ENCODE measurements around the gene COL4A5. TPM values are rescaled to one million over a fixed set of nuclear protein-coding genes. Genes with fewer than 3 reads are reported as not detected.

COL4A5 gene
- total and polyA plus RNA-seq, 2 experiments from 2014 or later, result 28.6 to 99.0 TPM

DNA sequence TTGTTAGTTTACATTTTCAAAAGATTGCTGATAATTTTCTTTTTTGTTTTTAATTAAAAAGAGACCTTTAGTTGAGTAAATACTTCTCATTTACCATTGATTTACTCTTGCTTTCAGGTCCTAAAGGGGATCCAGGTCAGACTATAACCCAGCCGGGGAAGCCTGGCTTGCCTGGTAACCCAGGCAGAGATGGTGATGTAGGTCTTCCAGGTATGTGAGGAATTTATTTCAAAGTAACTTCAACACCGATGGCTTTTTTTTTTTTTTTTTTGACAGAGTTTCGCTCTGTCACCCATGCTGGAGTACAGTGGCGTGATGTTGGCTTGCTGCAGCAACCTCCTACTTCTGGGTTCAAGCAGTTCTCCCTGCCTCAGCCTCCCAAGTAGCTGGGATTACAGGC lies 161.6 kb downstream of the COL4A5 start:
- no peaks in the 10 kb centered on the region for H4K20me1 ChIP-seq (ENCODE audit: insufficient read depth, poor library complexity, severe bottlenecking)
- TF ChIP-seq, protein P1, sequence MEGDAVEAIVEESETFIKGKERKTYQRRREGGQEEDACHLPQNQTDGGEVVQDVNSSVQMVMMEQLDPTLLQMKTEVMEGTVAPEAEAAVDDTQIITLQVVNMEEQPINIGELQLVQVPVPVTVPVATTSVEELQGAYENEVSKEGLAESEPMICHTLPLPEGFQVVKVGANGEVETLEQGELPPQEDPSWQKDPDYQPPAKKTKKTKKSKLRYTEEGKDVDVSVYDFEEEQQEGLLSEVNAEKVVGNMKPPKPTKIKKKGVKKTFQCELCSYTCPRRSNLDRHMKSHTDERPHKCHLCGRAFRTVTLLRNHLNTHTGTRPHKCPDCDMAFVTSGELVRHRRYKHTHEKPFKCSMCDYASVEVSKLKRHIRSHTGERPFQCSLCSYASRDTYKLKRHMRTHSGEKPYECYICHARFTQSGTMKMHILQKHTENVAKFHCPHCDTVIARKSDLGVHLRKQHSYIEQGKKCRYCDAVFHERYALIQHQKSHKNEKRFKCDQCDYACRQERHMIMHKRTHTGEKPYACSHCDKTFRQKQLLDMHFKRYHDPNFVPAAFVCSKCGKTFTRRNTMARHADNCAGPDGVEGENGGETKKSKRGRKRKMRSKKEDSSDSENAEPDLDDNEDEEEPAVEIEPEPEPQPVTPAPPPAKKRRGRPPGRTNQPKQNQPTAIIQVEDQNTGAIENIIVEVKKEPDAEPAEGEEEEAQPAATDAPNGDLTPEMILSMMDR (IDR thresholded peaks at IDR 0.05; ENCODE audit: poor library complexity), result no peak
- TF ChIP-seq EZH2 (IDR thresholded peaks at IDR 0.05; ENCODE audit: borderline replicate concordance), result no peak
- no peak for TF ChIP-seq EZH2phosphoT487 (IDR thresholded peaks at IDR 0.05; ENCODE audit: low read depth, severe bottlenecking, unreplicated experiment)
- H3K27ac ChIP-seq, result no peak overlapping the region
- H3K4me3 ChIP-seq, result no peak overlapping the region
- no peak for DNase-seq (ENCODE audit: low spot score)
- H3K9me2 ChIP-seq (replicated peaks; ENCODE audit: insufficient read depth), result no peaks in the 10 kb centered on the region
- no peaks in the 10 kb centered on the region for H3K4me1 ChIP-seq (ENCODE audit: insufficient read depth)
- no peaks in the 10 kb centered on the region for H3K9me3 ChIP-seq (ENCODE audit: low read depth)
- no peak overlapping the region for H3K4me2 ChIP-seq
- 75% methylated on average over 4 of the region's 4 CpGs for WGBS (ENCODE audit: low lambda C conversion rate, missing lambda C conversion rate)
- no peaks in the 10 kb centered on the region for H3K79me2 ChIP-seq
- H3K27me3 ChIP-seq, result no peaks in the 10 kb centered on the region
- no peaks in the 10 kb centered on the region for H3K36me3 ChIP-seq (replicated peaks; ENCODE audit: insufficient read depth, low read depth)
- H2AFZ ChIP-seq, result no peak overlapping the region

DNA sequence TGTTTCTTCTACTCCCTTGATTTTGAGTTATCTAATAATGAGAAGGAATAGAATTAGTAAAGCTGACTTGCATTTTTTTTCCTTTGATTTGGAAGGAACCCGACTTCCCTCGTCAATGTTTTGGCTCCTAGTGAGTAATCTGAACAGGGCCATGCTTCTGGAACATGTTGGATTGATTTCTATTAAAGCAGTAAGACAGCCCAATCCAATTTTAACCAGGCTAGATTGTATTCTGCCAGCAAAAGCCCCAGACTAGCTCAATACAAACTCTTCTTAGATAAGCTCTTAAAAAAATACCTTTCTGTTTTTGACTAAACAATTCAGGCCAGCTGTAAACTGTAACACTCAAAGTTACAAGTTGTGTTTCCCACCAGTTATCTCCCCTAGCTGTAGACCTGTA lies 170.5 kb downstream of the COL4A5 start:
- DNase-seq (ENCODE audit: low spot score), result no peak
- Histone ChIP-seq H3K4me1 (ENCODE audit: insufficient read depth) (no peaks in the 10 kb centered on the region), H4K20me1 (ENCODE audit: insufficient read depth, poor library complexity, severe bottlenecking) (no peaks in the 10 kb centered on the region), H3K9me2 (replicated peaks; ENCODE audit: insufficient read depth) (no peaks in the 10 kb centered on the region), H3K4me3 (no peak overlapping the region), H3K79me2 (no peaks in the 10 kb centered on the region), H3K36me3 (replicated peaks; ENCODE audit: insufficient read depth, low read depth) (no peaks in the 10 kb centered on the region), H3K27me3 (no peaks in the 10 kb centered on the region), H3K27ac (no peak overlapping the region), H3K9me3 (ENCODE audit: low read depth) (no peaks in the 10 kb centered on the region), H3K4me2 (no peak overlapping the region), H2AFZ (no peak overlapping the region)
- TF ChIP-seq, protein P1 (IDR thresholded peaks at IDR 0.05; ENCODE audit: poor library complexity), result no peak
- no peak for TF ChIP-seq EZH2phosphoT487 (IDR thresholded peaks at IDR 0.05; ENCODE audit: low read depth, severe bottlenecking, unreplicated experiment)
- no peak for TF ChIP-seq EZH2 (IDR thresholded peaks at IDR 0.05; ENCODE audit: borderline replicate concordance)
- WGBS (ENCODE audit: low lambda C conversion rate, missing lambda C conversion rate), result 40% methylated on average over 2 of the region's 2 CpGs

DNA sequence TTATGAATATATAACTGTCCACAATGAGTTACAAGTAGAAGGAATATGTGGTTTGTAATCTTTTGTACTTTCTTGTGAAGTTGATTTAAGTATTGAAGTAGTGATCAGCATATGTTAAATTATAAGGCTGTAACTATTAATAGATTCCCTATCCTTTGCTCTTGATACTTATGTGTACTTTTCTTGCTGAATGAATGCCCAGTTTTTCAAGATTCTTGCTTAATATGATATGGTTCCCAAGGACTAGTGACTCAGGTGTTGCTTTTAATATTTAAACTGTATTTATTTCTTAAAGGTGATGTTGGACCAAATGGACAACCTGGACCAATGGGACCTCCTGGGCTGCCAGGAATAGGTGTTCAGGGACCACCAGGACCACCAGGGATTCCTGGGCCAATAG lies 175.0 kb downstream of the COL4A5 start:
- TF ChIP-seq EZH2 (IDR thresholded peaks at IDR 0.05; ENCODE audit: borderline replicate concordance), result no peak
- TF ChIP-seq EZH2phosphoT487 (IDR thresholded peaks at IDR 0.05; ENCODE audit: low read depth, severe bottlenecking, unreplicated experiment), result no peak
- TF ChIP-seq, protein P1 (IDR thresholded peaks at IDR 0.05; ENCODE audit: poor library complexity), result no peak

DNA sequence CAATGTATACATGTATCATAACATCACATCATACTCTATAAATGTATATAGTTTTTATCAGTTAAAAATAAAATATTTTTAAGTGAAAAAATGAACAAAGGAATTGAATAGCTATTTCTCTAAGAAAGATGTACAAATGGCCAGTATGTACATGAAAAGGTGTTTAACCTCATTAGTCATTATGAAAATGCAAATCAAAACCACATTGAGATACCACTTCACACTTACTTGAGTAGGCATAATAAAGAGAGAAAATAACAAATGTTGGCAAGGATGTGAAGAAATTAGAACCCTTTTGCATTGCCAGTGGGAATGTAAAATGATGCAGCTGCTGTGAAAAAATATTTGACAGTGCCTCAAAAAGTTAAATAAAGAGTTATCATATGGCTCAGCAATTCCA lies 201.2 kb downstream of the COL4A5 start:
- DNase-seq (ENCODE audit: low spot score), result no peak
- Histone ChIP-seq H4K20me1 (ENCODE audit: insufficient read depth, poor library complexity, severe bottlenecking) (no peaks in the 10 kb centered on the region), H3K9me3 (ENCODE audit: low read depth) (peaks cover 13% of the 10 kb centered on the region), H2AFZ (no peak overlapping the region), H3K36me3 (replicated peaks; ENCODE audit: insufficient read depth, low read depth) (no peaks in the 10 kb centered on the region), H3K4me1 (ENCODE audit: insufficient read depth) (no peaks in the 10 kb centered on the region), H3K27me3 (no peaks in the 10 kb centered on the region), H3K4me2 (no peak overlapping the region), H3K9me2 (replicated peaks; ENCODE audit: insufficient read depth) (no peaks in the 10 kb centered on the region), H3K27ac (no peak overlapping the region), H3K79me2 (no peaks in the 10 kb centered on the region), H3K4me3 (no peak overlapping the region)
- TF ChIP-seq, protein P1 (IDR thresholded peaks at IDR 0.05; ENCODE audit: poor library complexity), result no peak
- no peak for TF ChIP-seq EZH2phosphoT487 (IDR thresholded peaks at IDR 0.05; ENCODE audit: low read depth, severe bottlenecking, unreplicated experiment)
- TF ChIP-seq EZH2 (IDR thresholded peaks at IDR 0.05; ENCODE audit: borderline replicate concordance), result no peak

More for the DNA sequence above, 175.0 kb downstream of the COL4A5 start:
- H3K4me1 ChIP-seq (ENCODE audit: insufficient read depth), result no peaks in the 10 kb centered on the region
- no peaks in the 10 kb centered on the region for H3K79me2 ChIP-seq
- no peaks in the 10 kb centered on the region for H3K9me2 ChIP-seq (replicated peaks; ENCODE audit: insufficient read depth)
- no peak overlapping the region for H3K4me2 ChIP-seq
- no peak overlapping the region for H3K27ac ChIP-seq
- no peak for DNase-seq (ENCODE audit: low spot score)
- no peak overlapping the region for H3K4me3 ChIP-seq
- H4K20me1 ChIP-seq (ENCODE audit: insufficient read depth, poor library complexity, severe bottlenecking), result no peaks in the 10 kb centered on the region
- no peaks in the 10 kb centered on the region for H3K27me3 ChIP-seq
- no peak overlapping the region for H2AFZ ChIP-seq
- H3K36me3 ChIP-seq (replicated peaks; ENCODE audit: insufficient read depth, low read depth), result no peaks in the 10 kb centered on the region
- H3K9me3 ChIP-seq (ENCODE audit: low read depth), result no peaks in the 10 kb centered on the region
